GM12872 (cell line): ENCODE data around the gene OPRL1.

Experiments
- CTCF ChIP-seq: IDR thresholded peaks from 3 replicates; pipeline ENCODE4 v1.5.1; 2011; ENCODE audit warnings: low read depth, mild to moderate bottlenecking, low read length, moderate library complexity; ENCODE audit not compliant: insufficient read depth

Gene OPRL1

GRCh38 chr20:64149141-64149540 lies 69.3 kb downstream of the OPRL1 start:
- no peak for TF ChIP-seq CTCF

- no peak for TF ChIP-seq CTCF
Observed at GRCh38 chr20:64149809-64150560, 70.1 kb downstream of the OPRL1 start.
